Activated T-helper 1 cell treated with Interleukin-2 at 50 U/mL for 16 hours (primary cell): ENCODE data around the gene MCF2L2.
"Not testable (repeated sequence)": the region's sequence is repeated elsewhere in the genome, so short reads cannot be mapped to it uniquely, and the experiment has no call there.

Experiments
- DNase-seq: peaks from one replicate; pipeline ENCODE4 v3.0.0-alpha.2; 2020; ENCODE audit warnings: low read depth

Gene MCF2L2

DNA sequence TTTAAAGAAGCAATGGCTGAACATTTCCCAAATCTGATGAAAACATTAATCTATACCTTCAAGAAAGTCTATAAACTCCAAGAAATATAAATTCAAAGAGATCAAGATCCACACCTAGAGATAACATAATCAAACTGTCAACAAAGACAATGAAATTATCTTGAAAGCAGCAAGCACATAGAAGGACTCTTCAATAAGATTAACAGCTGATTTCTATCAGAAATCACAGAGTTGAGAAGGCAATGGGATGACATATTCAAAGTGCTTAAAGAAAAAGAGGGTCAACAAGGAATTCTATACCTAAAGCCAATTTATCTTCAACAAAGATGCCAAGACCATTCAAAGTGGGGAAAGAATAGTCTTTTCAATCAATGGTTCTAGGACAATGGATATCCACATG is 224.7 kb downstream of the MCF2L2 start:
- DNase-seq: no peak

DNA sequence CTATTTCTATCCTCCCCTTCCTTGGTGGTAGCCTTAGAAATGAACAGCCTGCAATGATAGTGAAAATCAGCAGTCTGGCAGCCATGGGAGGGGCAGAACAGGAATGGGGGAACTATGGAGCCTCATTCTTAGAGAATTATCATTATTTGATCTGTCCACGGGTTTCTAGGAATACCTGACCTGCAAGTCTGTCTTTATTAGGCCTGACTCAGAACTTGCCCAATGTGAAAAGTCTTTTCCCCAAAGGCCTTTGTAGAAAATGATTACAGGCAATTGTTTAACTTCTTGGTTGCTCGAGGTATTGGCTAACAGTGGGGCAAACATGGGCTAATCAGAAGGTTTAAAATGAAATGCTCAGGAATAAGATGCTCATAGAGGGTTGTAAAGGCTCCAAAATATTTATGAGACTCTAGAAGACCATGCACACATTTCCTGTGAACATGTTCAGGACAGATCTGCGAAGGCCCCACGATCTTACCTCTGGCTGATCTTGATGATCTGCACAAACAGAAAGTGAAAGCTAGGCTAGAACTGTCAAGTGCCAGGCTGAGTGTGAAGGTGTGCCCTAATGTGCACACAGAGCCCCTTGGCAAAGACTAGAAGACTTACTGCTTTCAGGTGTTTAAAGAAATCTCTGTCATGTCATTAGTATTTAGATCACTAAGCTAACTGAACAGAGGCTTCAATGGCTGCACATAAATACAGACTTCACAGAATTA is 226.3 kb downstream of the MCF2L2 start:
- no peak for DNase-seq

DNA sequence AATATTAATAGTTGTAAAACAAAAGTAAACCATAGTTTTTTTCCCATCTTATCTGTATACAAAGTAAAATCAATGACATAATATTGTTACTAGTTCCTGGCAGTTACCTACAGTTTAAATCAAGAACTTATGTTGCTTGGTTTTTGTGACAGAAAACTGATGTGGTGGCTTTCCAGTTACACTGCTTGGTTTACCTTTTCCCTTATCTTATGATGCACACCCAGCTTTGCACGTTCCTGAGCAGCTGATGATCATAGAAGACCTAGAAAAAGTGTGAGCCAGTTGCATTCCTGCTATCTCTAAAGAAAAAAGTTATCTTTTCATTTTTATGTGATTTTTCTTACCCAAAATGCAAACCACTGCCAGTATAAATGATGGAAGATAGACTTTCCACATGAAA is 229.5 kb downstream of the MCF2L2 start:
- no peak for DNase-seq

DNA sequence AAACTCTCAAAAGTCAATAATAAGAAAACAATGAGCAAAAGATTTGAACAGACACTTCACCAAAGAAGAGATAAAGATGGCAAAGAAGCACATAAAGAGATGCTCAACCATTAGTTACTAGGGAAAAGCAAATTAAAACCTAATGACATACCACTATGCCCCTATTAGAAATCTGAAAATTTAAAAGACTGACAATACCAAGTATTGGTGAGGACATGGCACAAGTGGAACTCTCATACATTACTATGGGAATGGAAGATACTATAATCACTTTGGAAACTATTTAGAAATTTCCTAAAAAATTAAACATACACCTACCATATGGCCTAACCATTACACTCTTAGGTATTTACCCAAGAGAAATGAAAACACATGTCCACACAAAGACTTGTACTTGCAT is 230.7 kb downstream of the MCF2L2 start:
- no peak for DNase-seq

DNA sequence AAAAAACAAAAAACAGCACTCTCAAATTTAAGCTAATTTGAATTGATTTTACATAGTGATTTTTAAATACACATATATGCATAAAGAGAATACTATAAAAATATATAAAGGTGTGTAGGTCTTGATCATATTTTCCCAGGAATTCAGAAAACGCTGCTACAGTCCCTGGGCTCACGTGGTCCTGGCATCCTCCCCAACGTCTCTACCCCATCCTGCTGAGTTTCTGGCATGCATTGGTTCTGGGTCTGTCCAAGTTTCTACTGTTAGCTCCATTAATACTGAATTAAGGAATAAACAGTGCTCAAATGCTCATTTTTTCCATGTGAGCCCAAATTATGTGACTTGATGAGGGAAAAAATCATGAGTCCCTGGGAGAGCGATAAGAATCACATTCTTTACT is 233.2 kb downstream of the MCF2L2 start:
- DNase-seq: no peak

DNA sequence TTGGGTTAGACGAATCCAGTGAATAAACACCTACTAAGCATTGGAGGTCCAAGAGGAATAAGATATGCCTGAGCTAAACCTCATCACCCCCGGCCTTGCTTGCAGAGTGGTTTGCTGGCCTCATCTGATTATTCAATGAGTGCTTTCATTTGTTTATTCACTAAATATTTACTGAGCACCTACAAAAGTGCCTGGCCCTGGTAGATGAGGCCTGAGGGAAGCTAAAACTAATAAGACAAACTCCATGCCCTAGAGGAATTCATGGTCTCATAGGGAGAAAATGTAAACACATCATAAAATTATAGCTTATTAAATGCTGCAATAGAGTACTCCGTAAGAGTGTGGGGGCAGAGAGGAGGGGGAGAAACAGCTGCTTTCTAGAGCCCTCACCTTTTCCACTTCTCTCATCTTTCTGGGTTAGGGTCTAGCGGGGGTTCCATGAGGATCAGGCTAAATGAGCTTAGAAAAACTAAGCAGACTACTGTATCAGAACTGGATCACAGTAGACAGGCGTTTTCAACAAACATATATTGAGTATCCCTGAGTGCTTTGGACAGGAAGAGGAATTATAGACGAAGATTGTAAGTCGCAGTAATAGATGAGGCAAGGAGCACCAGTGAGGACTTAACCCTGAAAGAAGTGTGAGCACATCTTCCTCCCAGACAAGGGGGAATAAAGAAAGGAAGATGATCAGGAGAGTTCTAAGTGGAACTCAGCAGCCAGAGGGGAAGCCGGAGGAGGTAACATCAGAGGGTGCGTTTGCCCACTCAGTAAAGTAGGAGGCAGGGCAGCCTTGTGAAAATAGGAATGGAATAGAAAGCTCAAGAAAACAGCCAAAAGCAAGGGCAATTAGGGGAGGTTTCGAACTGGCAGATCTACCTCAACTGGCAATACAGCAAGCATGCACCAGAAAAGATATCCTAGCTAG is 234.4 kb downstream of the MCF2L2 start:
- DNase-seq: no peak

DNA sequence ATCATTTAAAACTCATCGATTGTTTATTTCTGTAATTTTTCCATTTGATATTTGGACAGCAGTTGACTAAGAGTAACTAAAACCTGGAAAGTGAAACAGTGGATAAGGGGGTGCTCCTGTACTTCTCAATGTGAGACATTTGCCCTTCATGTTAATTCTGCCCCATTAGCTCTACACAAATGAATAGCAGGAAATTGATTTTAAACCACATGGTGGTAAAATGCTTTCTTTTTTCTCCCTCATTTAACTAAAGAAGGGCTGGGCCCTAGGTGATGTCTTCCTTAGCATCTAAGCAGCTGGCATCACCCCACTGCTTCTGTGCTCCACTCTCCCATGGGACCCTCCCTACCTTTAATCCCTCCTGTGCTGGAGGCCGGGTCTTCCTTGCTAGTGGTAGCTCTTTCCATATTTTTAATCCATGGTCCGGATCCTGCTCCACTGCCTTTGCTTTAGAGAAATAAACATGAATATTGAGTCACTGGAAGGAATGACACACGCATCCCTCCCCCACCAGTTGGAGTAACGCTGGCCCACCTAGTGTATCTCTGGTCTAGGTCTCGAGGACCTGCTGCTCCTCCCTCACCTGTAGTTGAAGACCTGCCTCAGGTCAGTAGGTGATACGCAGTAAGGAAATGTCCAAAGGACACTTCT is 235.6 kb downstream of the MCF2L2 start:
- DNase-seq: no peak

DNA sequence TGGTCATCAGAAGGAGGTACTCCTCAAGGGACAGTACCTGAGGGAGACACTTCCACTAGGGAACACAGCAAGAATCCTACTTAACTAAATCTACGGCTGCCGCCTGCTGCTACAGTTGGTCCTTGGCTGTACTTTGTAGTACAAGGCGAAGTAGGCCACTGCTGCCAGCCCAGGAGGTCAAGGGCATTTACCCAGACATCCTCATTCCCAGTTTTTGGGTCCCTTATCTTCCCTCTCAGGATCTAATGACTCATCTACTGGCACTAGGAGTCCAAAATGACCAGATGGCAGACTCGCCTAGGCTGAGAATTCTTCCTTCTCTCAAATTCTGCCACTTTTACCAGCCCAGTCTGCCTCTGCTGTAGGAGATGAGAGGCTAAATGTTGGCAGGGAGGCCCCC is 238.8 kb downstream of the MCF2L2 start:
- DNase-seq: no peak

DNA sequence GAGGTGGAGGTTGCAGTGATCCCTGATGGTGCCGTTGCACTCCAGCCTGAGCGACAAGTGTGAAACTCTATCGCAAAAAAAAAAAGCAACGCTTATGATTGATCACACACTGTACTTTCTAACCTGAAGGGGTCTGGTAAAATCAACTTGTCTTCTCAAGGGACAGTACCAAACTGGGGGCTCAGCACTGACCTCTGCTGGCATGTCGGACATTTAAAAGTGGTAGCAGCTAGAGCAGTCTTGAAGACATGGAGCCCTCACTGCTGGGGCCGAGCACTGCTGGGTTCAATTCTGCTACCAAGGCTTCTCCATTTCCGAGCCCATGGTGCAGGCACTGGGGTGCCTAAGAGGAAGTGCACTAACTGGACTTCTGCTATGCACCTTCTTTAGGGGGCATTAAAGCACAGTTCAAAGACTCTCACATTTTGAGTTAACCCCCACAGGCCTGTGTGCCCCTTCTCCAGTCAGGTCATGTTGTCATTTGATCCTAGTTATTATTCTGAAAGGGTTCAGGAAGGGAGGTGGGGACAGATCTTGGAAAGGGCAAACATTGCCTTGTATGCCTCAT is 239.4 kb downstream of the MCF2L2 start:
- no peak for DNase-seq

DNA sequence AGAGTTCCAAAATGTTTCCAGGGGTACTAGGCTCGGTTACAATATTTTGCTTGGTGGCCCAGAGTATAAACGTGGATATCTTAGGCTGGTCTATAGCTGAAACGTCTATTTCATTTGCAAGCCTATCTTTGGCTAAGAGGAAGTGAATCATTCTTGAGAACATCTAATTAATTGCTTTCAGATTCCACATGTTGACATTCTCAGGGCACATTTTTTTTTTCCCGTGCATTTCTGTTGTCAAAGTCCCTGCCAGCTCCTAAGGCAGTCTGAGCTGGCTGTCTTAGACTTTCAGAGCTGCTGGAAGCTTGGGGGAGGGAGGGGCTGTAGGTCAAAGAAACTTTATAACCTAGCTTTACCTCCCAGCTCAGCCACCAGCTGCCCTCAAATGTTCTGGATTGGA is 242.7 kb downstream of the MCF2L2 start:
- DNase-seq: no peak

DNA sequence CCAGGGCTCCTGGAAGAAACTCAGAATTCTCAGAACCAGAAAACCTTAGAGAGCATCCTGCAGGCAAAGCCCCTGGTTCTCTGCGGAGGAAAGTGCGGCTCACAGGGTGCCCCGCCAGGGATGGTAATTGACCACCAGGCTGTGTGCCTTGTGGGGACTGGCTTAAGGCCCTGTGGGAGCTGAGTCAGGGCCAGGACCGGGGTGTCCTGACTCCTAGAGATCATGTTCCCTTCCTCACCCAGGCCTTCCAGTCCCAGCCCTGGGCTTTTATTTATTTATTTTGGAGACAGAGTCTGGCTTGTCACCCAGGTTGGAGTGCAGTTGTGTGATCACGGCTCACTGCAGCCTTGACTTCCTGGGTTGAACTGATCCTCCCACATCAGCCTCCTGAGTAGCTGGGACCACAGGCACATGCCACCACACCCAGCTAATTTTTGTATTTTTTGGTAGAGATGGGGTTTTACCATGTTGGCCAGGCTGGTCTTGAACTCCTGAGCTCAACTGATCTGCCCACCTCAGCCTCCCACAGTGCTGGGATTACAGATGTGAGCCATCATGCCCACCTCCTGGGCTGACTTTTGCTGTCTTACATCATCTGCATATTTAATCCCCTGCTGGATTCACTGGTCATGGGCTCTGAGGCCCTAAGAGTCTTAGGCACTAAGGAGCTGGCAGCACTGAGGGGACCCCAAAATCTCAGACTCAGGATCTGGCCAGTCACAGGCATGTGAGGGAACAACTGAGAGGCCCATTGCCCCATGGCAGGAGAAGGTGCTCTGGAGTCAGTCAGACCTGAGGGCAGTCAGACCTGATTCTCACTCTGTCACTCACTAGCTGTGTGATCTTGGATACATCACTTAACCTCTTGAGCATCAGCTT is 245.4 kb downstream of the MCF2L2 start:
- no peak for DNase-seq

DNA sequence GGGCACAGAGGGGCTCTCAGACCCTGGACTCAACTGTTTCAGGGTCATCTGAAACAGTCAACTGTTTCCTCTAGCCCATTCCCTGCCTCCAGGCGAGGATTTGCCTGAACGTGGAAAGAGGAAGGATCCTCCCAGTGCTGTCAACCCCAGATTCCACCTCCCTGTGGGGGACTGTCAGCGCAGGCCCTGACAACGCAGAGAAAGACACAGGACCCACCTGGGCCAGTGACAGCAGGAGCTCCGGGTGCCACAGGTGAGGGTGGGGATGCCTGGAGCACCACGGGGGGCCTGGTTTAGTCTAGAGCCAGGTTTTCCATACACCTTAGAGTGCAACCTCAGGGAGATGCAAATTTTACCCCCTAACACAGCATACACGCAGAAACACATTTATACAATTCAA is 246.3 kb downstream of the MCF2L2 start:
- no peak for DNase-seq

DNA sequence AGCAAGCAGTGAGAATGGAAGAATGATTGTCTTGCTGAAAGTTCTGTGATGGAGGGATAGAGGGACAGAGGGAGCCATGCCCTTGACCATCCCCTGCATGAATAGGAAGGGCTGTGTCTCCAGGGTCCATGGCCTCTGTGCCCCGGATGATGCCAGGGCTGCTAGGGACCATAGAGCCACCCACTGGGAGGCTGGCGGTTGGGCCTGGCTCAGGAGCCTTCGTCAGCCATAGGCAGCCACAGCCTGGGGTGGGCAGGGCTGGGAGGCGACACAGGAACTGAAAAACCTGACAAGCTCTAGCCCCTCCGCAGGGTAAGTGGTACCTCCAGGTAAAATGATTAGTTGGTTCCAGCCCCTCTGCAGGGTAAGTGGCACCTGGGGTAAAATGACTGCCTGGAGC is 246.8 kb downstream of the MCF2L2 start:
- DNase-seq: no peak

DNA sequence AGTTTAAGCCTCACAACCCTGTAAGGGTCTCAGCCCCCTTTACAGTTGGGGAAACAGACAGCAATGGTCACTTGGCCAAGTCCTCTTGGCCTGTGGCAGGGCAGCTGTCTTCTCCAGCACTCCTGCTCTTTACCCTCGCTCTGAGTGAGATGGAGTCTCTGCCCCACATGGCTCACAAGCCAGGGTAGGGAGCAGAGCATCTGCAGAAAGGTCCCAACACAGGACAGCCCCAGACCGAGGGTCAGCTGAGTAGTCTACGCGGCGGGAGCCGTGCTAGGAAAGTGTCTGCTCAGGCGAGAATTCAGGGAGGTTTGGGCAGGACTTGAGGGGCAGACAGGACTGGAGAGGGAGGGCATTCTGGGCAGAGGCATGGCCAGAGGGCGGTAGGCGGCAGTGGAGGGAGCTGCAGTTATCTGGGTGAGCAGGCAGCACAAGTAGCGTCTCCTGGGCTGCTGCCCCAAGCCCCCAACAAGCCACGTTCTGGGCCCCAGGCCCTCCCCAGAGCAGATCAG is 247.6 kb downstream of the MCF2L2 start:
- DNase-seq: no peak

DNA sequence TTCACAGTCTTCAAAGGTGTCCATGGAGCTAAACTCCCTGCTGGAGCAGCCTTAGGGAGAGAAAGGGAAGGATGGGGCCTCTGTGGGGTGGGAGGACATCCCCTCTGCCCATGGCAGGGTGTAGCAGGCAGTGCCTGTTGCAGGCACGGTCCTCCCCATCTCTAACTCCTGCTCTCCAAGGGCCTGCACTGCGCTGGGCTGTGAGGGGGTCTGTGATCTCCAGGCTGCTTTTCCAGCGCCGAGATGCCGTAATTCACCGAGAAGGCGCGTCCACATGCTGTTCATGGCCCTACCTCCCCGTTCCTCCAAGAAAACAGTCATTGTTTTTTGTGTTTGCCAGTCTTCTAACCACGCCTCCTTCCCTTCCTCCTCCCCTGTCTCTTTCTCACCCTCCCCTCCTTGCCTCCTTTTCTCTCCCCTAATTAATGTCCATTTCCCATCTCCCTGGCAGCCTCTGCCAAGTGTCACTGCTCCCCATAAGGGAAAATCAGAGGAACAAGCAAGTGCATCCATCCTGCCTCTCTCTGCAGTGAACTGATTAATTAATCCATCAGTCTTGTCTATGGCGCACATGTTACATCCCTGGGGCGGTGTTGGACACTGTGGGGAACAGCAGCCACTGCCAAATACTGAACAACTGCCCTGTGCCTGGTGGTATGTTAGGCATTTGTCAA is 248.2 kb downstream of the MCF2L2 start:
- no peak for DNase-seq

DNA sequence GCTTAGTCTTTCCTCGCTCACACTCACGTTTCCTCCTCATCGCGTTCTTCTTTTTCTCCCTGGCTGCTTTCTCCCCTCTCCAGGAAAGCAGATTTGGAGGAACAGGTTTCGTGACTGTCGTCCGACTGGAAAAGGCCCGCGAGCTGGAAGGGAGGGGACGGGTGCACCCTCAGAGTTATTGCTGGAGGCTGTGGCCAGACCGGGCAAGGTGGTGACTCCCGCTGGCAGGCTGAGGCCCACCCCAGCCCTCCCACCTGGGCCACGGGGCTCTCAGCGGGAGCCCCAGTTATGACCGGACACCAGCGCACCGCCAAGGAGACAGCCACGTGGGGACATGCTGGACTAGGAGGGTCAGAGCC is 248.9 kb downstream of the MCF2L2 start:
- not testable (repeated sequence) for DNase-seq

DNA sequence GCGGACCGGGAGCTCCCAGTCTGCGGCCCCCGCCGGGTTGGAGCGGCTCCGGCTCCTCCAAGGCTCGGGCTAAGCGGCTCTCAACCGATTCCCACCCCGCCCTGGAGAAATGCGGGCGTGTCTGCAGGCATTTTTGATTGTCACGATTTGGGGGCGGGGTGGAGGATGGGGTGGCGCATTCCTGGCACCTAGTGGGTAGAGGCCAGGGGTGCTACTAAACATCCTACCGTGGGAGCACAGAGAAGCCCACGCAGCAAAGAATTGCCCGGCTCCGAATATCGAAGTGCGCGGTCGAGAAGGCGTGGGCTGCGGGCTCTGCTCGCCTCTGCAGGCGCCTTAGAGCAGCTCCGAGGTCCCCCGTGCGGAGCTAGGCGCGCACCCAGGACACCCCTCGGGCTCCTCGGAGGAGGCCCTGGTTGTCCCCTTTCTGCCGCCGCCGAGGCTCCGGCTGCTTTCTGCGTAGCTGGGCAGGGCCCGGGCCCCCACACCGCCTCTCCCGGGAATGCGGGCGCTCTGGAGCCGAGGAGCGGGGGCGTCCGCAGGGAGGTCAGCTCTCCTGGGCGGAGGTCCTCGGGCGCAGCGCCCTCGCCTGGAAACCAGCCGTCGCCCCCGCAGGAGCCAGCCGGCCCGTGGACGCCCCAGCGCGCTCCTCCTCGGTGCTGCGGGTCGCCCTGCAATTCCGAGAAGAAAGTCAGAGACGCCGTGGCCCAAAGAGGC is 249.4 kb downstream of the MCF2L2 start:
- DNase-seq: peak; percentile 10

DNA sequence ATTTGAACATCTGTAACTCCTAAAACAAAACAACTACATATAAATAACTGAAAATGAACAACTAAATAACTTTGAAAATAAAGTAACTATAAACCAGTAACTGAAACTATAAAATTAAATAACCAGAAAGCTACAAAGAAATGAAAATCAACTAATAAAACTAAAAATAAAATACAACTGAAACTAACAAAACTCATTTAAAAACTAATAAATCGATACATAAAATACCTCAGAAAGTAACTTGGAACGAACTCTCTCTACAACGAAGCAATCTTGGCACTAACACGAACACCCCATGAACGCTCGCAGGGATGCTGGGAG is 249.9 kb downstream of the MCF2L2 start:
- DNase-seq: no peak

DNA sequence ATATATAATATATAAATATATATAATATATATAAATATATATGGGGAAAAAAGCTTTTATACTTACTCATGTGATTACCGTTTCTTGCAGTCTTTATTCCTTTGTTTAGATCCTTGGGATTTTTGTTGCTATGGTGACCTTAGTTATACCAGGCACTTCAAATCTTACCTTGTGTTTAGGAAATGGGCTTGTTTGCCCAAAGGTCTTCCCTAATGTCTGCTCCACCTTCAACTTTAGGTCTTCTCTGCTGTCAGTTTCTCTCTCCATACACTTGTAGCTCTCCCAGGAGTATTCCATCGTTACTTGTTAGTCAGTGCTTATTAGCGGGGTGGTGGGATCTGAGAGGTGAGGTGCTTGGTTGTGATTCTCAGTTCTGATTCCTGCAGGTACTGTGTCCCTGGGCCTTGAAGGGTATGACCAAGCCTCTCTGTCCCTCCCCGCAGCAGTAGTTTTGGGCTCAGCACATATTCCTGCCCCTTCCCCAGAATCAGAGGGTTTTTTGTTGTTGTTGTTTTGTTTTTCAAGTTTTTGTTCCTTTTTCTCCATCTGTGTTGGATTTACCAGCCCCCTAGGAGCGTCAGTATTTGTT is 256.3 kb downstream of the MCF2L2 start:
- no peak for DNase-seq

DNA sequence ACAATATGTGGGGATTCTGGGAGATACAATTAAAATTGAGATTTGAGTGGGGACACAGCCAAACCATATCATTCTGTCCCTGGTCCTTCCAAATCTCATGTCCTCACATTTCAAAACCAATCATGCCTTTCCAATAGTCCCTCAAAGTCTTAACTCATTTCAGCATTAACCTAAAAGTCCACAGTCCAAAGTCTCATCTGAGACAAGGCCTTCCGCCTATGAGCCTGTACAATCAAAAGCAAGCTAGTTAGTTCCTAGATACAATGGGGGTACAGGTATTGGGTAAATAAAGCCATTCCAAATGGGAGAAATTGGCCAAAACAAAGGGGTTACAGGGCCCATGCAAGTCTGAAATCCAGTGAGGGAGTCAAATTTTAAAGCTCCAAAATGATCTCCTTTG is 260.4 kb downstream of the MCF2L2 start:
- DNase-seq: not testable (repeated sequence)
